ENCODE data around the gene IFNL2. TPM values are rescaled to one million over a fixed set of nuclear protein-coding genes. Genes with fewer than 3 reads are reported as not detected.

IFNL2 gene
- total RNA-seq, 2 experiments from 2014 or later = not detected

DNA sequence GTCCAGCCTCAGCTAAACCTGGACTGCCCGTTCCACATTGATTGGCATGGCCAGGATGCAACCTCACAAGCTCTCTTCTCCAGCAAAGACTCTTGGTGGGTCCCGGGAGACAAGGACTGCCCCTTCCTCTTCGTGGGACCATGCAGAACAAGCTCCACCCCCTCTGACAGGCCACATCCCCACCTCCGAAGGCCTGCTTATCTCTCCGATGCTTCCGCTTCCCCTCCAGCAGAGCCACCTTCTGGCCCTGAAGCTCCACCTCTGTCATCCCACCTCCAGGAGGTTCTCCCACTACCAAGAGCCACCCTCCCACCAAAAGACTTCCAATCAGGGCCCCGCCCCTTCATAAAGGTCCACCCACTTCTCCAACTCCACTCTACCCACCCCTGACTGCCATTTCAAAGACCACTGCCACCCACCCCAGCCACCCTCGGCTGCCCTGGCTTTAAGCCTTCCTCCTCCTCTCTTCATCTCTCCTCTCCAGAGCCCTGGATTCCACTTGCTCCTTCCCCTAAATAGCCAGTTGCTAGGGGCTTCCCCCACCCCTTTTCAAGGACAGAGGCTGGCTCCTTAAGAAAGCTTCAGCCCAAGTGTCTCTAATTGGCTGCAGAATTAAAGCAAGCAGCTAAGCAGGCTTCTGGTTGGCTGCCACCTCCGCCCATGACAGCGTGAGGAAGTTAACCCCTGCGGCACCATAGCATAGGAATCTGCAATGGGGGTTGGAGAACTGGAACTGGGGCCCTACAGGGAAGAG, 42.5 kb downstream of the IFNL2 start:
- peaks cover 19% of the 10 kb centered on the region for H3K4me1 Mint-ChIP-seq (ENCODE audit: low read depth)
- H3K27ac Mint-ChIP-seq = no peak overlapping the region
- H3K9me3 Mint-ChIP-seq (ENCODE audit: insufficient read depth) = no peaks in the 10 kb centered on the region
- H3K36me3 Mint-ChIP-seq (ENCODE audit: low read depth) = peaks cover 41% of the 10 kb centered on the region
- POLR2A ChIA-PET = no interaction called here
- ATAC-seq (no peak), DNase-seq (no peak)
- no peak overlapping the region for H3K4me3 Mint-ChIP-seq
- H3K27me3 Mint-ChIP-seq (ENCODE audit: low read depth) = no peaks in the 10 kb centered on the region
- CTCF ChIA-PET = no interaction called here

DNA sequence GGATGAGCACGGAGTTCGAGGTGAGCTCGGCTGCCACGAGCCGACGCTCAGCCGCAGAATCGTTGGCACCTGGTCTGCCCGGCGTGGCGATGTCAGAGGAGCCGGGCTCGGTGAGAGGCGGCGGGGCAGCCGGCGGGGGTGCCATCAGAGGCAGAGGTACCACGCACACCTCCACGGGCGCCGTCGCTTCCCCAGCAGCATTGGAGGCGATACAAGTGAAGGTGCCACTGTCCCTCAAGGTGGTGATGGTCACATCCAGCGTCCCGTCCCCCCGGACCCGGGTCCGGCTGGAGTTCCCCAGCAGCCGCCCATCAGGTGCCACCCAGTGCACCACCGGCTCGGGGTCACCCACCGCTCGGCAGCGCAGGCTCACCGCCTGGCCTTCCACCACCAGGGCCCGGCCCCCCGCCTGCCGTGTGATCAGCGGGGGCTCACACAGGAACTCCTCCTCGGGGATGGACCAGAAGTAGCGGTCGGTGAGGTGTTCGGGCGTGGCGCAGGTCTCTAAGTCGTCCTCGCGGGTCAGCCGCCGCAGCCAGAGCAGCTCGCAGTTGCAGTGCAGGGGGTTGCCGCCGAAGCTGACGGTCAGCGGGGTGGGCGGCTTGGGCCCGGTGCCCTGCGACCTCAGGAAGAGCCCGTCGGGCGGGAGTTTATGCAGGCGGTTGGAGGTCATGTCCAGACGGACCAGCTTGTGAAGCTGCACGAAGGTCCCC, 46.0 kb downstream of the IFNL2 start:
- Mint-ChIP-seq H3K36me3 (ENCODE audit: low read depth) (peaks cover 37% of the 10 kb centered on the region), H3K27ac (no peak overlapping the region), H3K9me3 (ENCODE audit: insufficient read depth) (no peaks in the 10 kb centered on the region), H3K27me3 (ENCODE audit: low read depth) (no peaks in the 10 kb centered on the region), H3K4me3 (no peak overlapping the region), H3K4me1 (ENCODE audit: low read depth) (peaks cover 19% of the 10 kb centered on the region)
- ChIA-PET CTCF (no interaction called here), POLR2A (no interaction called here)
- no peak for ATAC-seq
- no peak for DNase-seq

DNA sequence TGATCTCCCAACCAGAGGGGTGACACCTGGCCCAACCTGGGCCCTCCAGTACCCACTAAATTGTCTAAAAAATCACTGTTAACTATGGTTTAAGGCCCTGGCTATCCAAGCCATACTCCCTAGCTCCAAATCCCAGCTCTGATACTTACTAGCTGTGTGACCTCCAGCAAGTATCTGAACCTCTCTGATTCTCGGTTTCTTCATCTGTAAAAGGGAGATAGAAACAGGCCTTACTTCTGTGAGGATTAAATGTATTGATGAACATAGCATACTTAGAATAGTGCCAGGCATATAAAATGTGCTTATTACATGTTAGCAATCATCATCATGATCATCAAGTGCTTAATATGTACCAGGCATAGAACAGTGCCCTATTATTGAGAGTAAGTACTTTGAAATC, 47.7 kb downstream of the IFNL2 start:
- ATAC-seq (no peak), DNase-seq (no peak)
- Mint-ChIP-seq H3K27me3 (ENCODE audit: low read depth) (no peaks in the 10 kb centered on the region), H3K9me3 (ENCODE audit: insufficient read depth) (no peaks in the 10 kb centered on the region), H3K4me1 (ENCODE audit: low read depth) (peaks cover 17% of the 10 kb centered on the region), H3K4me3 (no peak overlapping the region), H3K27ac (no peak overlapping the region), H3K36me3 (ENCODE audit: low read depth) (peaks cover 27% of the 10 kb centered on the region)
- ChIA-PET POLR2A (no interaction called here), CTCF (no interaction called here)

DNA sequence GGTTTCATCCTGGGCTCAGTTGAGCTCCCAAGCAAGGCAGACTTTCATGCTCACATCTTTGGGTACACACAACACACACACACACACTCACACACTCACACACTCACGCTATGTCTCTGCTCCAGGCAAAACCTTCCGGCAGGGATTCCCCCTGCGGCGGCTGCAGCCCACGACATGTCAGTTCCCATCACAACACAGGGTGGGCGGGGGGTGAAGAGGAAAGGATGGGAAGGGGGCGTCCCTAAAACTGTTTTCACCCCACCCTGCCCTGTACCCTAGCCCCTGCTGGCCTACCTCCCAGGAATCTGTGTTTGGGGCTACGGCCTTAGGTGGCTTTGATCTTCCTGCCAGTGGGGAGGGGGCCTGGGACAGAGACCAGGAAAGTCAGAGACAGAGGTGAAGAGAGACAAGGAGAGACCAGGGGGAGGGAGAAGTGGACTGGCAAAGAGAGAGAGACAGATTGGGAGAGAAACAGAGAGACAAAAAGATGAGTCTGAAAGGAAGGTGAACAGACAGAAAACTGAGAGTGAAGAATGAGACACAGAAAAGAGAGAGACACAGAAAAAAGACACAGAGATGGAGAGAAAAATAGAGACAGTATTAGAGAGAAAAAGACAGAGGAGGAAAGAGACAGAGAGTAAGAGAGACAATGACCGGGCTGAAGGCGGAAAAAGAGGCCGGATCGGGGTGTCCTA, 48.6 kb downstream of the IFNL2 start:
- H3K36me3 Mint-ChIP-seq (ENCODE audit: low read depth) = peaks cover 23% of the 10 kb centered on the region
- no peak overlapping the region for H3K4me3 Mint-ChIP-seq
- peaks cover 23% of the 10 kb centered on the region for H3K4me1 Mint-ChIP-seq (ENCODE audit: low read depth)
- POLR2A ChIA-PET = no interaction called here
- H3K27me3 Mint-ChIP-seq (ENCODE audit: low read depth) = peaks cover 8% of the 10 kb centered on the region
- CTCF ChIA-PET = no interaction called here
- no peak overlapping the region for H3K27ac Mint-ChIP-seq
- ATAC-seq (no peak), DNase-seq (no peak)
- H3K9me3 Mint-ChIP-seq (ENCODE audit: insufficient read depth) = no peaks in the 10 kb centered on the region

DNA sequence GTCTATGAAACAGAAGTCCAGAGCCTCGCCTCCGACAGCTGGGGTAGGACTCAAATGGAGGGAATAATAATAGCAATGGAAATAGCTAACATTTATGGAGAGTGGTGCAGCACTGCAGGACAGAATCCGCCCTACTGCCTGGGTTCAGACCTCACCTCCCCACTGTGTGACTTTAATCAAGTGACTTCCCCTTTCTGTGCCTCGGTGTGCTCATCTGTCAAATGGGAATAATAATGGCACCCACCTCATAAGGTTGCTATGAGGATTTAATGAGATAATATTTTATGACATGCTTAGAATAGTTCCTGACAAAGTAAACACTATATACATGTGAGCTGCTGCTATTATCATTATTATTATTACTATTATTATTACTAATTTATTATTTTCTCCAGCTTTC, 49.3 kb downstream of the IFNL2 start:
- ChIA-PET CTCF (no interaction called here), POLR2A (no interaction called here)
- no peak overlapping the region for H3K4me3 Mint-ChIP-seq
- H3K27ac Mint-ChIP-seq = no peak overlapping the region
- peaks cover 9% of the 10 kb centered on the region for H3K27me3 Mint-ChIP-seq (ENCODE audit: low read depth)
- peaks cover 20% of the 10 kb centered on the region for H3K4me1 Mint-ChIP-seq (ENCODE audit: low read depth)
- no peaks in the 10 kb centered on the region for H3K9me3 Mint-ChIP-seq (ENCODE audit: insufficient read depth)
- ATAC-seq (no peak), DNase-seq (no peak)
- peaks cover 22% of the 10 kb centered on the region for H3K36me3 Mint-ChIP-seq (ENCODE audit: low read depth)

DNA sequence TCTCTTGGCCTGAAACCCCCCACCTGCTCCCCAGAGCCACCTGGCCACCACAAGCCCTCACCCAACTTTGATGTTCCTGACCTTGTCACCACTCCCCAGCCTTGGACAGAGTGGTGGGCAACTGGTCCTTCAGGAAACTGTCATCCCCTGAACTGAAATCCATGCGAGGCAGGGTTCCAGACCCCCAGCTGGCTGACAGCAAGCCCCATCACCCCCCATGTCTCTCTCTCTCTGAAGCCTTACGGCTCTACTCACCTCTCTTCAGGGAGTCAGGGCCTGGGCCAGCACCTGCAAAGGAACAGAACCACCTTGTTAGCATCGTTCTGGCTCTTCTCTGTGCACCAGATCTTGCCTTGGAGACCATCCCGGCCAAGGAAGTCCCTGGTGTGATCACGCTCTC, 49.9 kb downstream of the IFNL2 start:
- ChIA-PET POLR2A (no interaction called here), CTCF (no interaction called here)
- no peak for DNase-seq
- H3K9me3 Mint-ChIP-seq (ENCODE audit: insufficient read depth) = no peaks in the 10 kb centered on the region
- ATAC-seq = no peak
- H3K36me3 Mint-ChIP-seq (ENCODE audit: low read depth) = peaks cover 22% of the 10 kb centered on the region
- peaks cover 9% of the 10 kb centered on the region for H3K27me3 Mint-ChIP-seq (ENCODE audit: low read depth)
- H3K27ac Mint-ChIP-seq = no peak overlapping the region
- peaks cover 25% of the 10 kb centered on the region for H3K4me1 Mint-ChIP-seq (ENCODE audit: low read depth)
- no peak overlapping the region for H3K4me3 Mint-ChIP-seq

DNA sequence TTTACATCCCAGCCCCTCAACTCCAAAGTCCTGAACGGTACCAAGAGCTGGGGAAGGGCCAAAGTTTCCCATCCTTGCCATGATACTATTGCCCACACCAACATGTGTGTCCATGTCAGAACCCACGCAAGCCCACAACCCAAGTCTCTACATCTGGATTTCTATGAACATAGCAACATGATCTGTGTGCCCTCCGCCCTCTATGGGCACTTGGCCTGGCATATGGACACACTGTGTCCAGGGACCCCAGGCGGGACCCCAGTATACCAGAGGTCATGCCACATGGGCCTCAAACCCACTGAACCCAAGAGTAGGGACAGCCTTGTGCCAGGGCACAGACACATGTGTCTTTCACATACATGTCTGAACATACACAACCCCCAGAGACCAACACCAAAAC, 50.5 kb downstream of the IFNL2 start:
- peaks cover 9% of the 10 kb centered on the region for H3K27me3 Mint-ChIP-seq (ENCODE audit: low read depth)
- H3K36me3 Mint-ChIP-seq (ENCODE audit: low read depth) = peaks cover 18% of the 10 kb centered on the region
- no peak overlapping the region for H3K27ac Mint-ChIP-seq
- ATAC-seq (no peak), DNase-seq (no peak)
- H3K9me3 Mint-ChIP-seq (ENCODE audit: insufficient read depth) = no peaks in the 10 kb centered on the region
- ChIA-PET POLR2A (no interaction called here), CTCF (no interaction called here)
- H3K4me1 Mint-ChIP-seq (ENCODE audit: low read depth) = peaks cover 27% of the 10 kb centered on the region
- no peak overlapping the region for H3K4me3 Mint-ChIP-seq

DNA sequence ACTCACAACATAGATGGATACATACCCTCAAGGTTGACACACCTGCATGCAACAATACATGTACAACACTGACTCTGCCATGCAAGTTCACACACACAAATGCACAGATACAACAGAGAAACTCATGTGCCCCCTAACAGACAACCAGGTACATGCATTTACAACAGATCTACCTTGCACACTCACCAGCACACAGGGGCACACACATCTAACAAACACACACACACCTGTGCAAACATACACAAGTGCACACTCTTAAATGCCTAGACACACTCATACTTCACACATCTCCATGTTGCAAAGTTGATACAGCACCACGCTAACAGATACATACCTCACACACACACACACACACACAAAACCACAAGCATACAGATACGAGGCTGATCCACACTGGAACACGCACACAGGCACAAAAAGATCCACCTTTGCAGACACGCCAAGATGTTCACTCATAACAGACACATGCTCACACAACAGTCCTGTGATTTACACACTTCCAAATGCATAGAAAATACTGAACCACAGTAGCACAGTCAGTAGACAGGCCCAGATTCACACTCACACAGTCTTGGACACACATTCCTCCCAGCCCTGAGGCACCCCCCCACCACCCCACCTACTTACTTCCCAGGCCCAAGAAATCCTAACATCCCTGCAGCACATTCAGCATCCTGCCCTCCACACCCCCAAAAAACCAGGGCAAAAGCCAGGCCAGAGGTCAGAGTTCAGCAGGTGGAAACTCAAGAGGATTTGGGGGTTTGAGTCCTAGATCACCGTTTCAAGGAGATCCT, 51.1 kb downstream of the IFNL2 start:
- ChIA-PET POLR2A (no interaction called here), CTCF (no interaction called here)
- Mint-ChIP-seq H3K36me3 (ENCODE audit: low read depth) (peaks cover 16% of the 10 kb centered on the region), H3K9me3 (ENCODE audit: insufficient read depth) (no peaks in the 10 kb centered on the region), H3K27me3 (ENCODE audit: low read depth) (peaks cover 9% of the 10 kb centered on the region), H3K4me1 (ENCODE audit: low read depth) (peaks cover 27% of the 10 kb centered on the region), H3K4me3 (peak overlapping the region; percentile 75), H3K27ac (peak overlapping the region; percentile 20)
- ATAC-seq (no peak), DNase-seq (no peak)

Other genes starting within 250 kb of the IFNL2 start
- gene FBXO27, start 235.8 kb upstream of the IFNL2 start, total RNA-seq = not detected
- not detected for gene ACP7, start 184.0 kb upstream of the IFNL2 start, total RNA-seq
- 10 to 100 TPM; 15.3 to 18.2 TPM for gene PAK4, start 142.6 kb upstream of the IFNL2 start, total RNA-seq
- gene NCCRP1, start 71.4 kb upstream of the IFNL2 start, total RNA-seq = not detected
- gene SYCN, start 64.1 kb upstream of the IFNL2 start, total RNA-seq = not detected
- not detected for gene IFNL3, start 23.4 kb upstream of the IFNL2 start, total RNA-seq
- not detected for gene IFNL4, start 19.5 kb upstream of the IFNL2 start, total RNA-seq
- gene IFNL1, start 28.0 kb downstream of the IFNL2 start, total RNA-seq = under 1 TPM in 1 of 2 experiments, not detected in 1; 0.29 TPM
- gene LRFN1, start 52.5 kb downstream of the IFNL2 start, total RNA-seq = 1 to 10 TPM; 8.0 to 8.3 TPM
- 100 to 1,000 TPM; 471 to 482 TPM for gene GMFG, start 67.6 kb downstream of the IFNL2 start, total RNA-seq
- 10 to 100 TPM; 43.7 to 44.5 TPM for gene SAMD4B, start 74.0 kb downstream of the IFNL2 start, total RNA-seq
- 10 to 100 TPM; 48.2 to 48.9 TPM for gene PAF1, start 122.7 kb downstream of the IFNL2 start, total RNA-seq
- 10 to 100 TPM; 32.6 to 39.3 TPM for gene MED29, start 123.0 kb downstream of the IFNL2 start, total RNA-seq
- 10 to 100 TPM; 72.4 to 91.4 TPM for gene ZFP36, start 138.5 kb downstream of the IFNL2 start, total RNA-seq
- gene PLEKHG2, start 144.3 kb downstream of the IFNL2 start, total RNA-seq = 10 to 100 TPM; 64.4 to 68.5 TPM
- 1,000 to 10,000 TPM; 2,100 to 2,157 TPM for gene RPS16, start 167.6 kb downstream of the IFNL2 start, total RNA-seq
- 100 to 1,000 TPM; 144 to 147 TPM for gene SUPT5H, start 177.2 kb downstream of the IFNL2 start, total RNA-seq
- gene TIMM50, start 212.4 kb downstream of the IFNL2 start, total RNA-seq = 10 to 100 TPM; 56.1 to 65.9 TPM
- gene DLL3, start 230.6 kb downstream of the IFNL2 start, total RNA-seq = under 1 TPM; 0.26 to 0.29 TPM
- not detected for gene SELENOV, start 246.7 kb downstream of the IFNL2 start, total RNA-seq

Data from activated CD8-positive, alpha-beta T cell treated with anti-CD3 and anti-CD28 coated beads, Interleukin-2, amount 10 ng/mL, durations not matched to agents 7 days and 5 days (primary cell).